Measurements from ENCODE around the gene UTP3. TPM values are rescaled to one million over a fixed set of nuclear protein-coding genes. Genes with fewer than 3 reads are reported as not detected.
"Not testable (repeated sequence)": the region's sequence is repeated elsewhere in the genome, so short reads cannot be mapped to it uniquely, and the experiment has no call there.

The UTP3 gene
- total and polyA plus RNA-seq, 2 donors (not counting 3 experiments of a cell fraction or from before 2014, with no cell fraction given), result 8.7 to 32.8 TPM

- Histone ChIP-seq H3K27ac (ENCODE audit: insufficient read depth, low read depth, low read length) (no peak overlapping the region), H3K4me1 (ENCODE audit: control insufficient read depth, extremely low read depth, insufficient read depth, low read length) (no peaks in the 10 kb centered on the region), H3K4me3 (replicated peaks in 1 of 3; ENCODE audit: insufficient read depth in 1 of 3, low read depth in 1 of 3, low read length in 3 of 3) (no peak overlapping the region), H3K9ac (replicated peaks; ENCODE audit: extremely low read depth, insufficient read depth, low read length) (no peak overlapping the region), H4K20me1 (replicated peaks; ENCODE audit: control insufficient read depth, extremely low read depth, insufficient read depth, low read length) (no peaks in the 10 kb centered on the region), H3K9me3 (replicated peaks; ENCODE audit: control insufficient read depth, insufficient read depth, low read length) (no peaks in the 10 kb centered on the region), H3K27me3 (ENCODE audit: control insufficient read depth in 2 of 2, insufficient read depth in 2 of 2, low read length in 2 of 2) (no peaks in the 10 kb centered on the region), H3K79me2 (ENCODE audit: control insufficient read depth, insufficient read depth, low read length) (peaks cover 13% of the 10 kb centered on the region), H2AFZ (ENCODE audit: low read depth, low read length) (no peak overlapping the region), H3K36me3 (ENCODE audit: control insufficient read depth in 2 of 2, extremely low read depth in 1 of 2, insufficient read depth in 2 of 2, low read length in 2 of 2) (no peaks in the 10 kb centered on the region), H3K4me2 (ENCODE audit: insufficient read depth, low read length) (no peak overlapping the region), H3K9me1 (replicated peaks; ENCODE audit: control insufficient read depth, extremely low read depth, insufficient read depth, low read length) (no peaks in the 10 kb centered on the region)
- DNase-seq (ENCODE audit: low read depth, low spot score), result no peak
- TF ChIP-seq MAX (IDR thresholded peaks at IDR 0.05; ENCODE audit: insufficient read depth, insufficient read length) (no peak), FOS (IDR thresholded peaks at IDR 0.05; ENCODE audit: borderline replicate concordance, insufficient read depth, low read length) (no peak), POLR2AphosphoS5 (IDR thresholded peaks at IDR 0.05; ENCODE audit: insufficient read depth, low read depth, low read length) (no peak), MYC (IDR thresholded peaks at IDR 0.05; ENCODE audit: low read depth, low read length) (no peak), EZH2 (IDR thresholded peaks at IDR 0.05; ENCODE audit: borderline replicate concordance, low read depth, low read length, severe bottlenecking) (no peak), GATA2 (IDR thresholded peaks at IDR 0.05; ENCODE audit: insufficient read depth, insufficient read length, low read depth, low read length) (no peak), JUN (IDR thresholded peaks at IDR 0.05; ENCODE audit: borderline replicate concordance, insufficient read depth, insufficient read length, low read depth) (no peak), CTCF (IDR thresholded peaks at IDR 0.05; ENCODE audit: extremely low read depth in 1 of 2, insufficient read depth in 1 of 2, low read depth in 1 of 2, low read length in 2 of 2) (no peak), POLR2A (IDR thresholded peaks at IDR 0.05; ENCODE audit: low read depth, low read length) (no peak)
- no peak for FAIRE-seq
- POLR2A ChIA-PET, result no interaction called here
- CTCF ChIA-PET, result interaction anchor here (4.0 kb wide), 1 partner anchor 9 kb away, joined by 17 read pairs; no protein-coding TSS in a partner anchor
- intact Hi-C loops (cut with micrococcal nuclease) (no loop called here), dilution Hi-C loops (cut with MboI; ENCODE audit: extremely low pct_ligation_motif_present, low sequenced_read_pairs) (no loop called here)
- BruUV-seq (replicated peaks), result no TSS peak
These were observed 37.3 kb downstream of the UTP3 start for GRCh38 chr4:70725633-70726032.

- dilution Hi-C loops (cut with MboI; ENCODE audit: extremely low pct_ligation_motif_present, low sequenced_read_pairs); POLR2A ChIA-PET: not testable (repeated sequence)
These were observed 38.2 kb downstream of the UTP3 start for GRCh38 chr4:70726515-70726914.

More at GRCh38 chr4:70726515-70726914, 38.2 kb downstream of the UTP3 start:
- H4K20me1 ChIP-seq (replicated peaks; ENCODE audit: control insufficient read depth, extremely low read depth, insufficient read depth, low read length); intact Hi-C loops (cut with micrococcal nuclease); H3K36me3 ChIP-seq (ENCODE audit: control insufficient read depth in 2 of 2, extremely low read depth in 1 of 2, insufficient read depth in 2 of 2, low read length in 2 of 2); H3K4me1 ChIP-seq (ENCODE audit: control insufficient read depth, extremely low read depth, insufficient read depth, low read length); FAIRE-seq; DNase-seq (ENCODE audit: low read depth, low spot score); H3K9me1 ChIP-seq (replicated peaks; ENCODE audit: control insufficient read depth, extremely low read depth, insufficient read depth, low read length); H3K27ac ChIP-seq (ENCODE audit: insufficient read depth, low read depth, low read length); H2AFZ ChIP-seq (ENCODE audit: low read depth, low read length); H3K9ac ChIP-seq (replicated peaks; ENCODE audit: extremely low read depth, insufficient read depth, low read length); H3K27me3 ChIP-seq (ENCODE audit: control insufficient read depth in 2 of 2, insufficient read depth in 2 of 2, low read length in 2 of 2); H3K4me3 ChIP-seq (replicated peaks in 1 of 3; ENCODE audit: insufficient read depth in 1 of 3, low read depth in 1 of 3, low read length in 3 of 3); H3K9me3 ChIP-seq (replicated peaks; ENCODE audit: control insufficient read depth, insufficient read depth, low read length); BruUV-seq (replicated peaks); H3K4me2 ChIP-seq (ENCODE audit: insufficient read depth, low read length): not testable (repeated sequence)
- CTCF ChIA-PET, result interaction anchor here (4.0 kb wide), 1 partner anchor 8 kb away, joined by 17 read pairs; no protein-coding TSS in a partner anchor
- peaks cover 13% of the 10 kb centered on the region for H3K79me2 ChIP-seq (ENCODE audit: control insufficient read depth, insufficient read depth, low read length)

Measured in endothelial cell of umbilical vein (primary cell).